NCI-H2196 (cell line): ENCODE data around the gene KIAA1328.

Experiments
- DNase-seq: peaks from one replicate; lab custom pipeline; 2025; ENCODE audit not compliant: unreplicated experiment; lab: John Stamatoyannopoulos, UW

The KIAA1328 gene

GRCh38 chr18:37199741-37200140 is 370.8 kb downstream of the KIAA1328 start:
- no peak for DNase-seq

- DNase-seq, result no peak
Observed at GRCh38 chr18:37207343-37207742, 378.4 kb downstream of the KIAA1328 start.

DNA sequence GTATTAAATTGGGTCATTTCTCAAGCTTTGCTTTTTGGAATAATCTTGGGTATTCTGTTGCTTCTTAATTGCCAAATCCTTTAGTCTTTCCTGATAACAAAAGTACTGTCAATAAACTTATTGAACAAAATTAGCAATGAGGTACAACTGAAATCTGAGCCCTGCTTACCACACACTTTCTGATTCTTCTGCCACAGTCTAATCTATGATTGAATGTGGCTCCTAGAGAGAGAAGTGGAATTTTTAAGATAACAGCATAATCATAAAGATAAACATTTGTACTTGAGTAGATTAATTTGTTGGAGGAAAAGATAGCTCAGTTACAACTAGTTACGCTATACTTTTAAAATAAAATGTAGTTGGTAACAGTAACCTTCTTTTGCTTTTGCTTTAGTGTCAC is 381.9 kb downstream of the KIAA1328 start:
- DNase-seq, result no peak

DNA sequence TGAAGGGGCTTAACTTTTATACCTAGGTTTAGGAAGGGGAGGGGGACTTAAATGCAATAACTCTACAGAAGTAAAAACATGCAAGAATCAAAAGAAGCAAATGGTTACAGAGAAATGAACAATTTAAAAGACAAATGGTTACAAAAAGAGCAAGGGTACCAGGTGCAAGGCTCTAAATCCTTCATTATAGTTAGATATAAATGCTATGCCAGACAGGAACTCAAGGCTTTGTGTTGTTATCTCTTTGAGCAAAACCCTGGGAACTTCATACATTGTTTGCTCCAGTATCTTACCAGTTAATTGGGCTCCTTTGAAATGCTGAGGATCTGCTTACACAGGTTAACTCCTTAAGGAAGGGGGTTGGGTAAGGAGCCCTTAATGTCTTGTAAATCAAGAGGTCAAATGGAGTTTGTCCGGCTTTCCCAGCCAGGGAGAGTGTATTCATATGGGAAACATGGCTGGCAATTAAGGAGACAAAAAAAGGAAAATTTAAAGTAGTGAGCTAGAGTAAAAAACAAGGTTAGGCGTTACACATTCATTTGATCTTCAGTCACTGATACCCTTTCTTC is 389.2 kb downstream of the KIAA1328 start:
- DNase-seq, result no peak

- DNase-seq, result no peak
Observed at GRCh38 chr18:37219257-37219656, 390.3 kb downstream of the KIAA1328 start.

DNA sequence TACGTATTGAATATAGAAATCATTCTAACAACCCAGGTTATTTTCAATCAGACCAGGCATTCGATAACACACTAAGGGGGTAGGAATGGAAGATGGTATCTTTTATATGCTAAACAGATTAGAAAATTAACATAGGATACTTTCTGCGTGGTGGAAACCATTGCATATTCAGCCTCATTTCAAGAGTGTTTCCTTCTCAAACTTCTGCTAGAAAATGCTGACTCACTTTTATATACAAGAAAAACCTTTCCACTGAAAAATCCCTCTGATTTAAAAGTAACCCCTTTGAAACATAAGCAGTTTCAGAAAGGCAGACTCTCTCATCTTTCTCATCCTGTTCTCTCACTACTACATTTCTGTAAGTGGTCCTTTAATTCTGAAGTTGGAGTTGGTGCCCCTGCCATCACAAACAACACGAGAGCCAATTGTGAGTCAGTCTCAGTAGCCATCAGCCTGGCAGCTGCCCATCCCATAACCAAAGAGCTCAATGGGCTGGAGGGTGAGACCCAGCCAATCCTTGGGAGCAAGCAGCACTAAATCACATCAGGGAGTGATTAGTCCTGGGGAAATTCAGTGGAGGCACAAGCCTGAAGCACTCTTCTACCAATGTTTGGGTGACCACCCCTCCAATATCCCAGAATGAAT is 393.5 kb downstream of the KIAA1328 start:
- DNase-seq, result no peak

GRCh38 chr18:37222999-37223378 is 394.1 kb downstream of the KIAA1328 start:
- DNase-seq, result no peak

- no peak for DNase-seq
Observed at GRCh38 chr18:37225279-37225678, 396.4 kb downstream of the KIAA1328 start.

GRCh38 chr18:37230768-37231167 is 401.8 kb downstream of the KIAA1328 start:
- DNase-seq, result no peak

- no peak for DNase-seq
Observed at GRCh38 chr18:37231251-37231650, 402.3 kb downstream of the KIAA1328 start.

- no peak for DNase-seq
Observed at GRCh38 chr18:37235583-37235982, 406.7 kb downstream of the KIAA1328 start.

- DNase-seq, result no peak
Observed at GRCh38 chr18:37238282-37239108, 409.6 kb downstream of the KIAA1328 start.

DNA sequence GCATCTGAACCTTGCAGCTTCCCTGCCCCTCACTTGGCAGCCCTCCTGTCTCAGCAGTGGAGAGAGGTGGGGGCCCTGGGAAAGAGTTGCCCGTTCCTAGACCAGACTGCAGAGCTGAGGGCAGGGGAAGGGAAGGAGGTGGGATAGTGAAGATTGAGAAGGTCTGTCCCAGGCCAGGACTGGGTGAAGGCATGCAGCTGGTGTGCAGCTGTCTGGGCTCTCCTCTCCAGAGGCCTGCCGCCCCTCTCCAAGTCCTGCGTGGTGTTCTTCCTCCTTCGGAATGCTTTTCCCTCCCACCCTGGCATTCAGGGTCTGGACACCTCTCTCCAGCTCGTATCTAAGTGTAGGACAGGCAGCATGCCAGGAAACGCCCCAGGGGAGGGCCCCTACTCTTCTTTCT is 413.2 kb downstream of the KIAA1328 start:
- no peak for DNase-seq

GRCh38 chr18:37242826-37243560 is 414.1 kb downstream of the KIAA1328 start:
- DNase-seq, result no peak

GRCh38 chr18:37243741-37244140 is 414.8 kb downstream of the KIAA1328 start:
- no peak for DNase-seq

DNA sequence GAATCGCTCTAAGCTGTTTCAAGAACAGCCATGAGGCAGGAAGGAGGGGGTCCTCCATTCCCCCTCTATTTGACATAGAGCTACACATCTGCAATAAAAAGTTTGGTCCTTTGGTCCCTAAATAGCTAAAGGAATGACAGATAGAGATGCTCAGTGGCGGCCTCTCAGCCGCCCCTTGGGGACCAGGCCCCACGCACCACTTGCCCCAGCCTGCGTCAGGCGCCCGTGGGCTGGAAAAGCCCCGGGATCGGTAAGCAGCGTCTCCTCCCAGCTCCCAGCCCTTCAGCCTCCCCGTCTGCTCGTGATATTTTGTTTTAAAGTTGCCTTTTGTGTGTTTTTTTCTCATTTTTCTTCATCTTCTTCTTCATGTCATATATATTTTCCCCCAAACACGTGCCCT is 415.7 kb downstream of the KIAA1328 start:
- no peak for DNase-seq

DNA sequence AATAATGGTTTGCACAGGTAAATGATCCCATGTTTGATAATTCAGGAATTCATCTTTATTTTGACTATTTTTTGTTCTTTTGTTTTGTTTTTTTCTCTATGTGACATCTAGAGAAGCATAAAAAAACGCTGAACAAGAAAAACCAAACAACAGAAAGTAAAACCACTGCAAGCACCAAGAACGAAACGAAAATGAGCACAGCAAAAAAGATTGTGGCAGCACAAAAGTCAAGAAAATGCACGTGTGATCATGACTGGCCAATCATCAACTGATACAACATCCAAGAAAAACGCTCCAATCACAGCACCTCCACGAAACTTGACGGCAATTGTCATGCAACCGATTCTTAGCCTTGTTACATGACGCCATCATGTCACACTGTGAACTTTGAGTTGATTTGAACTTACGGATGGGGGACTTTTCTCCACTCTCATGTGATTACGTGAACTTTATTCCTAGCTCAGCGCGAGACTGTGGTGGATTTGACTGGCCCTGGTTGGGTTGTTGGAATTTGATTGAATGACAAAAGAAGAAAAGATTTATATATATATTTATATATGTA is 417.9 kb downstream of the KIAA1328 start:
- no peak for DNase-seq

DNA sequence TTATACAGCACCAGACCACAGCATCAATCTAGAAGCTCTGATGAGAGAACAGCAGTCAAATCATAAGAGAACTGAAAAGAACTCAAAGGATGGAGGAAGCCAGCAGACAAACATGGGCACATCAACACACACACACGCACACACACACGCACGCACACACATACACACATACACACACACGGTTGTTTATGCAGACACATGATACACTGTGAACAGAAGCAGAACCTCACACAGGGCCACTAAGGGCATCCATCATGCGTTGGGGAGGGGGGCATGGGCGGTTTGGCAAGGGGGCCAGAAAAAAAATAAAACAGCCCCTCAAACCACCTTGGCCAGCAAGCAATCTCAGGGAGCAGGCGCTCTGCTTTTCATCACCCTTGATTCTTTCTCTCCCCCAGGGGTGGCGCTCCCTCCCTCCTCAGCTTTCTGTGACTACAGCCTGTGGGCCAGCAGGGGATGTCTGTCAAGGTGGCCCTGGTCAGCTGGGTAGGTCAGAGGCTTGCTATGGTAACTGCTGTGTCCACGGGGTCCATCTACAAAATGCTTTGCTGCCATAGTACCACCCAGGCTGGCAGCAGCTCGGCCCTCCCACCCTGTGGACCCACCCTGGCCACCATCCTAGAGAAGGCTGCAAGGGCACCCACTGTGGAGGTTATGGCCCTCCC is 418.7 kb downstream of the KIAA1328 start:
- no peak for DNase-seq

- no peak for DNase-seq
Observed at GRCh38 chr18:37248281-37248680, 419.4 kb downstream of the KIAA1328 start.

DNA sequence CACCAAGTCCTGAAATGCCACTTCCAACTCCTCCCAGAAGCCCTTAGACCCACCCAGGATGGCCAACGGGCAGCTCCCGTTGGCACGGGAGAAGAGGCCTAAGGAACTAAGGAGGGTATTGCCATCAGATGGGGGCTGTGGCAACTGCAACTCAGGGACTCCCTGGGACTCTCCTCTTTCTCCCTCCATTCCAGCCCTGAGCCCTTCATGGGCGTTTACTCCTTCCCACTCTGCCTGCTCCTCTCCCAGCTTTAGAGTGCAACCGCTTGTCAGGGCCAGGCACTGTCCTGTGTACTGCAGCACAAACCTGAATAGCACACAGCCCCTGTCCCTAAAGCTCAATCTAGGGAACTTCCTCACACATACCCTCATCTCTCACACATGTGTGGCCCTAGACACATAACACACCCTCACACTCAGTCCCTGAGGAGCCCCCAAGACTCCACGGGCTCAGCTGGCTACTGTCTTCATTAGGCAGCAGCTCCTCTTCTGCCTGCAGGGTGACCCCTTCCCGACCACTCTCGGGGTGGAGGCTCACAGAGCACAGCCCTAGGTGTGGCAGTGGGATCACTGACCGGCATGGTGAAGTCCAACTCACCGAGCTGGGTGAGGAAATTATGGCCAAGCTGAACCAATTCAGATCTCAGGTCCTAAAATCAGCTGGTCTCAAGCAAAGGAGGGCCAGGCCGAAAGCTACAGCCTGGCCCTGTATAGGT is 420.4 kb downstream of the KIAA1328 start:
- DNase-seq, result no peak
